HepG2 (cell line): ENCODE measurements around the gene RNASE8. TPM values are rescaled to one million over a fixed set of nuclear protein-coding genes. Genes with fewer than 3 reads are reported as not detected.
A peak's percentile ranks its signal among the peaks of the same experiment; 100 is the strongest.

Experiments used
- GABPB1 ChIP-seq: IDR thresholded peaks from 2 replicates; pipeline ENCODE4 v1.6.1; 2016; ENCODE audit warnings: mild to moderate bottlenecking, missing genetic modification reagents, moderate library complexity, missing compliant biosample characterization
- HDAC6 ChIP-seq: fragments of 200-600 bp; sonication (generic); IDR thresholded peaks from 2 replicates; pipeline ENCODE4 v1.7.0; 2017; ENCODE audit warnings: mild to moderate bottlenecking, antibody characterized with exemption, low read length, low read depth
- HNRNPUL1 ChIP-seq: fragments of 200-400 bp; formaldehyde crosslinking; IDR thresholded peaks from 2 replicates; pipeline ENCODE4 v1.6.1; 2017; ENCODE audit warnings: low read depth, mild to moderate bottlenecking, low read length, moderate library complexity
- IKZF5 ChIP-seq: IDR thresholded peaks from 2 replicates; pipeline ENCODE4 v1.6.1; 2018; ENCODE audit warnings: missing genetic modification reagents, mild to moderate bottlenecking, missing compliant biosample characterization
- MYNN ChIP-seq: sonication (generic); formaldehyde crosslinking; IDR thresholded peaks from 2 replicates; pipeline ENCODE4 v1.4.0; 2020; ENCODE audit warnings: mild to moderate bottlenecking, low read depth, missing genetic modification reagents
- NFRKB ChIP-seq: fragments of 450-650 bp; IDR thresholded peaks from 2 replicates; pipeline ENCODE4 v1.6.1; 2017
- TFDP1 ChIP-seq: IDR thresholded peaks from 2 replicates; pipeline ENCODE4 v1.6.1; 2016; ENCODE audit warnings: missing compliant biosample characterization, missing genetic modification reagents, borderline replicate concordance
- TFDP2 ChIP-seq: sonication (generic); formaldehyde crosslinking; IDR thresholded peaks from 2 replicates; pipeline ENCODE4 v1.4.0; 2020; ENCODE audit warnings: missing genetic modification reagents
- ZBTB49 ChIP-seq: sonication (generic); formaldehyde crosslinking; IDR thresholded peaks from 2 replicates; pipeline ENCODE4 v1.4.0; 2020; ENCODE audit warnings: missing genetic modification reagents, borderline replicate concordance
- ZFP1 ChIP-seq: IDR thresholded peaks from 2 replicates; pipeline ENCODE4 v1.6.1; 2016
- ZNF136 ChIP-seq: sonication (generic); formaldehyde crosslinking; IDR thresholded peaks from 2 replicates; pipeline ENCODE4 v1.8.1; 2022; ENCODE audit warnings: low read depth, mild to moderate bottlenecking, moderate library complexity, missing genetic modification reagents
- ZNF343 ChIP-seq: sonication (generic); formaldehyde crosslinking; IDR thresholded peaks from 2 replicates; pipeline ENCODE4 v1.4.0; 2020; ENCODE audit warnings: mild to moderate bottlenecking, missing genetic modification reagents
- ZNF576 ChIP-seq: sonication (generic); formaldehyde crosslinking; IDR thresholded peaks from 2 replicates; pipeline ENCODE4 v1.4.0; 2020; ENCODE audit warnings: mild to moderate bottlenecking, missing genetic modification reagents
- ZNF577 ChIP-seq: sonication (generic); formaldehyde crosslinking; IDR thresholded peaks from 2 replicates; pipeline ENCODE4 v1.4.0; 2020; ENCODE audit warnings: mild to moderate bottlenecking, low read depth, missing genetic modification reagents, borderline replicate concordance
- ZNF644 ChIP-seq: IDR thresholded peaks from 2 replicates; pipeline ENCODE4 v1.6.1; 2016; ENCODE audit warnings: low read depth
- ZNF687 ChIP-seq: sonication (generic); formaldehyde crosslinking; IDR thresholded peaks from 2 replicates; pipeline ENCODE4 v1.5.1; 2020; ENCODE audit warnings: mild to moderate bottlenecking, missing genetic modification reagents, moderate library complexity
- polyA plus RNA-seq, 8 experiments: library from polyadenylated mRNA; depleted of rRNA in 3 of 8; stranded (reverse) in 7 of 8; unstranded in 1 of 8; fragments of >200 nt; fragmentation: Illumina TruSeq in 4 of 8; extraction: Trizol in 4 of 8; gene quantifications; 2 replicates each; pipeline versions ENCODE4 v1.2.1 to v1.2.3, GENCODE V29; 2011 to 2016; ENCODE audit warnings: low read depth in 4 of 8, missing spikeins in 1 of 8, mixed read lengths in 1 of 8; ENCODE audit not compliant: insufficient read depth in 1 of 8
- total RNA-seq, 5 experiments: library from RNA; depleted of rRNA; stranded (reverse); fragments of >200 nt; fragmentation: Illumina TruSeq; extraction: Trizol; gene quantifications; 2 replicates each; pipeline ENCODE4 v1.2.3, GENCODE V29; 2016; ENCODE audit warnings: low read depth in 1 of 5

Gene RNASE8
- total and polyA plus RNA-seq, 2 of the 13 experiments (the other 11 are each of a cell fraction or from before 2014, with no cell fraction given) = not detected

- TF ChIP-seq ZNF343 (CRISPR knock-in tag) (0 out of 2 replicates have a peak, but pooled peaks have one; percentile 20), TFDP2 (CRISPR knock-in tag) (0 out of 2 replicates have a peak, but pooled peaks have one; percentile 59), TFDP1 (peak; percentile 21; the same call in 1 of the 2 replicates), NFRKB (no peak), IKZF5 (peak; percentile 41; the same call in 1 of the 2 replicates), ZNF576 (CRISPR knock-in tag) (no peak), ZNF577 (CRISPR knock-in tag) (no peak), ZNF136 (CRISPR knock-in tag) (0 out of 2 replicates have a peak, but pooled peaks have one; percentile 69), ZBTB49 (CRISPR knock-in tag) (no peak), GABPB1 (CRISPR knock-in tag) (peak; percentile 22; the same call in 1 of the 2 replicates), ZFP1 (peak; percentile 30; the same call in 1 of the 2 replicates), MYNN (CRISPR knock-in tag) (0 out of 2 replicates have a peak, but pooled peaks have one; percentile 79), HDAC6 (no peak), ZNF644 (CRISPR knock-in tag) (no peak), HNRNPUL1 (no peak), ZNF687 (CRISPR knock-in tag) (peak; percentile 76)
These were observed 11.1 kb downstream of the RNASE8 start (continued) for GRCh38 chr14:21068521-21069387.
